ENCODE results near the gene LILRB3. TPM values are rescaled to one million over a fixed set of nuclear protein-coding genes. Genes with fewer than 3 reads are reported as not detected.
A peak's percentile ranks its signal among the peaks of the same experiment; 100 is the strongest.
"Not testable (repeated sequence)": the region's sequence is repeated elsewhere in the genome, so short reads cannot be mapped to it uniquely, and the experiment has no call there.

Gene LILRB3
- total RNA-seq, 2 donors from 2014 or later = 0.33 to 2.1 TPM

DNA sequence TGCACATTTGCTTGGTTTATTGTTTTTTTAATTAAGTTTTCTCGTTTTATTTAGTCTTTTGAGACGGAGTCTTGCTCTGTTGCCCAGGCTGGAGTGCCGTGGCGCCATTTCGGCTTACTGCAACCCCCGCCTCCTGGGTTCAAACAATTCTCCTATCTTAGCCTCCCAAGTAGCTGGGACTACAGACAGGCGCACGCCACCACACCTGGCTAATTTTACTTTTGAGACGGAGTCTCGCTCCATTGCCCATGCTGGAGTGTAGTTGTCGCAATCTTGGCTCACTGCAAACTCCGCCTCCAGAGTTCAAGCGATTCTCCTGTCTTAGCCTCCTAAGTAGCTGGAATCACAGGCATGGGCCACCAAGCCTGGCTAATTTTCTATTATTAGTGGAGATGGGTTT lies 20.8 kb downstream of the LILRB3 start:
- H3K9me3 ChIP-seq = no peaks in the 10 kb centered on the region
- WGBS, 2 donors = 47 to 49% methylated on average over 13 of the region's 13 CpGs
- H3K36me3 ChIP-seq (replicated peaks in 1 of 2; ENCODE audit: insufficient read depth in 1 of 2, low read depth in 2 of 2) = peaks cover 5 to 24% of the 10 kb centered on the region in 2 donors
- H3K4me3 ChIP-seq = peak overlapping the region in 1 of 2 donors; percentile 4
- ATAC-seq (no peak), DNase-seq (no peak)
- no peaks in the 10 kb centered on the region for H3K27me3 ChIP-seq
- intact Hi-C loops (cut with DNase I) = no loop called here
- no peak for TF ChIP-seq CTCF (IDR thresholded peaks at IDR 0.05)
- TF ChIP-seq POLR2A (IDR thresholded peaks at IDR 0.05) = no peak
- H3K27ac ChIP-seq = peak overlapping the region in 3 of 4 donors; percentile 93 to 97 (median 94)
- H3K4me1 ChIP-seq = peaks cover 63% of the 10 kb centered on the region

DNA sequence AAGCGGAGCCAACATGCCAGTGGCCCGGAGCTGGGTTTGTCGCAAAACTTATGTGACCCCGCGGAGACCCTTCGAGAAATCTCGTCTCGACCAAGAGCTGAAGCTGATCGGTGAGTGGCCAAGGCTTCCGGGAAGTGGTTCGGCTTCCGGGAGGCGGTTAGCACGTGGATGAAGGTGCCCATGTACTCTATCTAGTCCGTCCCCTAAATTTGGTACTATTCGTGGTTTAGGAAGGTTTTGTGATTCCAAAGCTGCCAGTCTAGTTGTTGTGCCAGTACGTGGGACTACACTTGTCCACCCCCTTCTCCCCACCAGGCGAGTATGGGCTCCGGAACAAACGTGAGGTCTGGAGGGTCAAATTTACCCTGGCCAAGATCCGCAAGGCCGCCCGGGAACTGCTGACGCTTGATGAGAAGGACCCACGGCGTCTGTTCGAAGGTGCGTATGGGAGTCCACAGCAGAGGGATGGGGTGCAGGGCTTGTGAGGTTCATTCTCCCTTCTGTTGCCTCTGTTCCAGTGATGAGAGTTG lies 21.6 kb downstream of the LILRB3 start:
- DNase-seq = no peak
- Histone ChIP-seq H3K27ac (peak overlapping the region; percentile 81 to 97 (median 94)), H3K27me3 (no peaks in the 10 kb centered on the region), H3K4me1 (peaks cover 55% of the 10 kb centered on the region), H3K9me3 (no peaks in the 10 kb centered on the region), H3K36me3 (replicated peaks in 1 of 2; ENCODE audit: insufficient read depth in 1 of 2, low read depth in 2 of 2) (peaks cover under 1 to 19% of the 10 kb centered on the region in 2 donors), H3K4me3 (peak overlapping the region; percentile 65 to 74)
- TF ChIP-seq CTCF (IDR thresholded peaks at IDR 0.05) (no peak), POLR2A (IDR thresholded peaks at IDR 0.05) (no peak)
- no peak for ATAC-seq
- intact Hi-C loops (cut with DNase I) = no loop called here
- WGBS, 2 donors = 0% methylated on average over 15 to 28 of the region's 28 CpGs

GRCh38 chr19:54199401-54199800 lies 23.4 kb downstream of the LILRB3 start:
- intact Hi-C loops (cut with DNase I) = no loop called here
- Histone ChIP-seq H3K27me3 (no peaks in the 10 kb centered on the region), H3K27ac (no peak overlapping the region), H3K4me1 (peaks cover 37% of the 10 kb centered on the region), H3K36me3 (replicated peaks in 1 of 2; ENCODE audit: insufficient read depth in 1 of 2, low read depth in 2 of 2) (peaks cover 0 to 9% of the 10 kb centered on the region in 2 donors), H3K4me3 (no peak overlapping the region), H3K9me3 (no peaks in the 10 kb centered on the region)
- no peak for TF ChIP-seq CTCF (IDR thresholded peaks at IDR 0.05)
- TF ChIP-seq POLR2A (IDR thresholded peaks at IDR 0.05) = no peak
- 89 to 91% methylated on average over 16 of the region's 16 CpGs for WGBS, 2 donors
- DNase-seq (no peak), ATAC-seq (no peak)

DNA sequence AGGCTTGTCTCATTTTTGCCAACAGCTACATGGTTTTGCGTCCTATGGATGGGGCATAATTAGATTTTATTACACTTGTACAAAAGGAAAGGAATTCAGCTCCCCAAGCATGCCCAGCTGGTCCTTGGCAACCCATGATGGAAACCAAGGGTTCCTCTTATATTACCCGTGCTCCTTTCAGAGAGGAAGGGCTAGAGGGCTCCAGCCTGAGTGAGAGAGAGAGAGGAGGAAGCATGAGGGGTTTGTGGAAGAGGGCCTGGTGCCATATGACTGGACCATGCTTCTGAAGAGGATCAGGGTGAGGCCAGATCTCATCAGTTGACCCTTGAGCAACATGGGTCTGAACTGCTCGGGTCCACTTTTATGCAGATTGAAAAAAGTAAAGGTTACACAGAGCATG lies 25.7 kb downstream of the LILRB3 start:
- Histone ChIP-seq H3K27me3 (no peaks in the 10 kb centered on the region), H3K4me3 (no peak overlapping the region), H3K27ac (no peak overlapping the region), H3K4me1 (peaks cover 22% of the 10 kb centered on the region), H3K36me3 (replicated peaks in 1 of 2; ENCODE audit: insufficient read depth in 1 of 2, low read depth in 2 of 2) (peaks cover 0 to 8% of the 10 kb centered on the region in 2 donors), H3K9me3 (no peaks in the 10 kb centered on the region)
- WGBS, 2 donors = 78 to 80% methylated on average over 3 of the region's 3 CpGs
- intact Hi-C loops (cut with DNase I) = no loop called here
- ATAC-seq (no peak), DNase-seq (no peak)
- TF ChIP-seq POLR2A (IDR thresholded peaks at IDR 0.05) = no peak
- TF ChIP-seq CTCF (IDR thresholded peaks at IDR 0.05) = no peak

DNA sequence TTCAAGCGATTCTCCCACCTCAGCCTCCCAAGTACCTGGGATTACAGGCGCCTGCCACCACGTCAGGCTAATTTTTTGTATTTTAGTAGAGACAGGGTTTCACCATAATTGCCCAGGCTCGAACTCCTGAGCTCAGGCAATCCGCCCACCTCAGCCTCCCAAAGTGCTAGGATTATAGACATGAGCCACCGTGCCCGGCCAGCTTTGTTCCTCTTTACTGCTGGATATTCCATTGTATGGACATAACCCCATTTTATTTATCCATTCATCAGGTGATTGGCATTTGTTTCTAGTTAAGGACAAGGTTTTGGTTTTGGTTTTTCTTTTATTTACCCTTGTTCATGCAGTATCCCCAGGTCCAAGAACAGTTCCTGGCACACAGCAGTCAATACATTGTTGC lies 26.3 kb downstream of the LILRB3 start:
- ATAC-seq = no peak

DNA sequence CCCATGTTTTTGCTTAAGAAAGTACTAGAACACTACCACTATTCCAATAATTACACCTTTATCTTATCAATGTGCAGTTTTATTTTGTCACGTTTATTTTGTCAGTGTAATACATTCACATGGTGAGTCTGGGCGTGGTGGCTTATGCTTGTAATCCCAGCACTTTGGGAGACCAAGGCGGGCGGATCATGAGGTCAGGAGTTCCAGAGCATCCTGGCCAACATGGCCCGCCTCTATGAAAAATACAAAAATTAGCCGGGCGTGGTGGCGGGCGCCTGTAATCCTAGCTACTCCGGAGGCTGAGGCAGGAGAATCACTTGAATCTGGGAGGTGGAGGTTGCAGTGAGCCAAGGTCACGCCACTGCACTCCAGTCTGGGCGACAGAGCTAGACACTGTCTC lies 28.3 kb downstream of the LILRB3 start:
- H3K9me3 ChIP-seq; H3K27me3 ChIP-seq; H3K27ac ChIP-seq; H3K4me3 ChIP-seq; ATAC-seq; H3K36me3 ChIP-seq (replicated peaks in 1 of 2; ENCODE audit: insufficient read depth in 1 of 2, low read depth in 2 of 2); intact Hi-C loops (cut with DNase I); DNase-seq: not testable (repeated sequence)
- peaks cover 14% of the 10 kb centered on the region for H3K4me1 ChIP-seq
- 89 to 92% methylated on average over 12 of the region's 12 CpGs for WGBS, 2 donors

More for the DNA sequence above, 26.3 kb downstream of the LILRB3 start:
- no peak overlapping the region for H3K27ac ChIP-seq
- H3K27me3 ChIP-seq = no peaks in the 10 kb centered on the region
- peaks cover 22% of the 10 kb centered on the region for H3K4me1 ChIP-seq
- no peak for TF ChIP-seq CTCF (IDR thresholded peaks at IDR 0.05)
- TF ChIP-seq POLR2A (IDR thresholded peaks at IDR 0.05) = no peak
- no peak overlapping the region for H3K4me3 ChIP-seq
- intact Hi-C loops (cut with DNase I) = no loop called here
- H3K36me3 ChIP-seq (replicated peaks in 1 of 2; ENCODE audit: insufficient read depth in 1 of 2, low read depth in 2 of 2) = peaks cover 0 to 6% of the 10 kb centered on the region in 2 donors
- no peaks in the 10 kb centered on the region for H3K9me3 ChIP-seq
- 97% methylated on average over 7 of the region's 7 CpGs for WGBS, 2 donors
- no peak for DNase-seq

Data from body of pancreas (tissue), 4 donors.